ENCODE results near the gene CELF3.

The CELF3 gene

GRCh38 chr1:151716771-151717631 lies at the start of gene CELF3:
CELF3 (minus strand) TSS chr1:151716803; CDS start chr1:151716020, 783 bp downstream.
- Histone ChIP-seq H3K4me3 (ENCODE audit: low read length in 2 of 2) (peak within 1 kb of the TSS in 1 of 2 donors; percentile 22), H3K4me1 (ENCODE audit: control insufficient read depth, insufficient read depth, low read length) (peaks cover 38% of the 10 kb centered on the region), H3K9me3 (ENCODE audit: control insufficient read depth in 2 of 2, low read length in 2 of 2) (no peaks in the 10 kb centered on the region), H3K27ac (ENCODE audit: low read length) (peak within 1 kb of the TSS; percentile 55), H3K36me3 (ENCODE audit: control insufficient read depth in 2 of 2, insufficient read depth in 2 of 2, low read length in 2 of 2) (no peaks in the 10 kb centered on the region), H3K27me3 (ENCODE audit: control insufficient read depth in 1 of 2, insufficient read depth in 2 of 2, low read length in 2 of 2) (peaks cover 10 to 11% of the 10 kb centered on the region in 2 donors), H3K9ac (ENCODE audit: low read length in 2 of 2) (no peak within 1 kb of the TSS)

GRCh38 chr1:151763990-151764389 lies 47.4 kb upstream of the CELF3 start:
- H3K4me3 ChIP-seq (ENCODE audit: low read length in 2 of 2), result peak overlapping the region; percentile 90 to 93
- H3K9ac ChIP-seq (ENCODE audit: low read length in 2 of 2), result peak overlapping the region; percentile 92 to 97
- no peaks in the 10 kb centered on the region for H3K27me3 ChIP-seq (ENCODE audit: control insufficient read depth in 1 of 2, insufficient read depth in 2 of 2, low read length in 2 of 2)
- H3K36me3 ChIP-seq (ENCODE audit: control insufficient read depth in 2 of 2, insufficient read depth in 2 of 2, low read length in 2 of 2), result peaks cover 15 to 21% of the 10 kb centered on the region in 2 donors
- H3K4me1 ChIP-seq (ENCODE audit: control insufficient read depth, insufficient read depth, low read length), result peaks cover 10% of the 10 kb centered on the region
- H3K27ac ChIP-seq (ENCODE audit: low read length), result peak overlapping the region; percentile 94
- no peaks in the 10 kb centered on the region for H3K9me3 ChIP-seq (ENCODE audit: control insufficient read depth in 2 of 2, low read length in 2 of 2)

DNA sequence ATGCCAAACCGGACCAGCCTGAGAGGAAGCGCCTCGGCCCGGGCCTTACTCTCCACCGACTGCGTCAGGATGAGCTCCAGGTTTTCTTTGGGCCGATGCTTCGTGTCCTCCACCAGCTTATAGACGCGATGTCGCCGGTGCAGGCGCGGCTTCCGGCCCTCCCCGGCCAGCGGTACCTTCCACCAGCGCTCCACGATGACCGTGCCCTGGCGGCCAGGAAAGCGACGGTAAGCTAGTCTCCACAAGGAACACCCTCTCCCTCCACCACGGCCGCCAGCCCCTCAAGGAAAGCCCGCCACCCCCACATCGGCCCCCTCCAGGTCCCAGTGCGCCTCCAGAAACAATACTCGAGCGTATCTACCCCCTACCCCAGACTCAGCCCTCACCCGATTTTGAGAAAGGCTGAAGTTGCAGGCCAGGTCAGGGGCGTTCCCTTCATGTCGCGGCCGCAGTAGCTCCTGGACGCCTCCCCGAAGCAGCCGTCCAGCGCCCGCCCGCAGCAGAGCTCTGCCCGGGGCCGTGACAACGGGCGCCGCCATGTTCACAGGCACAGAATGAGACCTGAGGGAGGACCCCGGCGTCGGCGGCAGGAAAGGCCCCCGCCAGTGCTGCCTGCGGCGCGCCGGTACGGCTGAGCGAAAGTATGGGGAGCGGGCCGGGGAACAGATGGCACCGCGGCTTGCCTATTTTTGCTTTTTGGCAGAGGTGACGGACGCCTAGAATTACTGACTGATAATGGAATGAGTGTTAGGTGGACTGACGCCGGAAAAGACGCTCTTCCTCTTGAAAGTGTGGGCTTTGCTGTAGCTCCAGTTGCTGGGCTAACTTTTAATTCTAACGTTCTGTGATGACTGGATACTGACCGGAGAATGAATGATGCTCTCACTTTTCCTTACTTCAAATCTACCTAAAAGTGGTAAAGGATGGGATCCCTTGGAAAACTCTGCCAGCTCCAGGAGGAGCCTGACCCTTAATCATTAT lies 46.6 kb upstream of the CELF3 start, which contains the start of gene MRPL9:
Gene MRPL9 (minus strand): TSS at position 556 of the 981 bp plus-strand sequence. CDS start 17 bp downstream, at position 539.
- H3K27ac ChIP-seq (ENCODE audit: low read length), result peak within 1 kb of the TSS; percentile 94
- H3K36me3 ChIP-seq (ENCODE audit: control insufficient read depth in 2 of 2, insufficient read depth in 2 of 2, low read length in 2 of 2), result peaks cover 19 to 24% of the 10 kb centered on the region in 2 donors
- H3K4me3 ChIP-seq (ENCODE audit: low read length in 2 of 2), result peak within 1 kb of the TSS; percentile 90 to 93
- no peaks in the 10 kb centered on the region for H3K27me3 ChIP-seq (ENCODE audit: control insufficient read depth in 1 of 2, insufficient read depth in 2 of 2, low read length in 2 of 2)
- H3K9ac ChIP-seq (ENCODE audit: low read length in 2 of 2), result peak within 1 kb of the TSS; percentile 92 to 97
- peaks cover 10% of the 10 kb centered on the region for H3K4me1 ChIP-seq (ENCODE audit: control insufficient read depth, insufficient read depth, low read length)
- H3K9me3 ChIP-seq (ENCODE audit: control insufficient read depth in 2 of 2, low read length in 2 of 2), result no peaks in the 10 kb centered on the region

- Histone ChIP-seq H3K9ac (ENCODE audit: low read length in 2 of 2) (no peak overlapping the region), H3K27me3 (ENCODE audit: control insufficient read depth in 1 of 2, insufficient read depth in 2 of 2, low read length in 2 of 2) (no peaks in the 10 kb centered on the region), H3K9me3 (ENCODE audit: control insufficient read depth in 2 of 2, low read length in 2 of 2) (no peaks in the 10 kb centered on the region), H3K4me3 (ENCODE audit: low read length in 2 of 2) (no peak overlapping the region), H3K36me3 (ENCODE audit: control insufficient read depth in 2 of 2, insufficient read depth in 2 of 2, low read length in 2 of 2) (peaks cover 28 to 38% of the 10 kb centered on the region in 2 donors), H3K27ac (ENCODE audit: low read length) (no peak overlapping the region), H3K4me1 (ENCODE audit: control insufficient read depth, insufficient read depth, low read length) (peaks cover 10% of the 10 kb centered on the region)
These were observed 44.2 kb upstream of the CELF3 start for GRCh38 chr1:151760597-151761385.

DNA sequence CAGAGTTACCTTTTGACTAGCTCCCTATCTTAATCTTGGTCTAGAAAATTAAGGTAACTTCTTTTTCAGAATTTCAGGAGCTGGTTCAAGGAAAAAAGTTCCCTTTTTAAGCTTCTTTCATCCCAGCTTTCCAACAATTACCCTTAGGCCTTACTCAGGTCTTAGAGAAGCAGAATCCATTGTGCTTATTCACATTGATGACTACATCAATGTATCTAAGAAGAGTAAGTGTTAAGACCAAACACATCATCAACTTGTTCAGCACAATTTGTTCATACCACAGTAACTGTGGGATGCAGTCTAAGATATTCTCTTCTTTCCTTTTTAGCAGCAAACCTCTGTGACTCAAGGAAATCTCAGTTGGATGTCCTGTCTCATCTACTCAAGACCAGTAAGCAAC lies 42.6 kb upstream of the CELF3 start:
- Histone ChIP-seq H3K9me3 (ENCODE audit: control insufficient read depth in 2 of 2, low read length in 2 of 2) (no peaks in the 10 kb centered on the region), H3K36me3 (ENCODE audit: control insufficient read depth in 2 of 2, insufficient read depth in 2 of 2, low read length in 2 of 2) (peaks cover 32 to 44% of the 10 kb centered on the region in 2 donors), H3K9ac (ENCODE audit: low read length in 2 of 2) (no peak overlapping the region), H3K27me3 (ENCODE audit: control insufficient read depth in 1 of 2, insufficient read depth in 2 of 2, low read length in 2 of 2) (no peaks in the 10 kb centered on the region), H3K27ac (ENCODE audit: low read length) (no peak overlapping the region), H3K4me3 (ENCODE audit: low read length in 2 of 2) (no peak overlapping the region), H3K4me1 (ENCODE audit: control insufficient read depth, insufficient read depth, low read length) (peaks cover 9% of the 10 kb centered on the region)

- H3K27ac ChIP-seq (ENCODE audit: low read length), result no peak overlapping the region
- no peak overlapping the region for H3K9ac ChIP-seq (ENCODE audit: low read length in 2 of 2)
- no peaks in the 10 kb centered on the region for H3K9me3 ChIP-seq (ENCODE audit: control insufficient read depth in 2 of 2, low read length in 2 of 2)
- no peaks in the 10 kb centered on the region for H3K4me1 ChIP-seq (ENCODE audit: control insufficient read depth, insufficient read depth, low read length)
- H3K27me3 ChIP-seq (ENCODE audit: control insufficient read depth in 1 of 2, insufficient read depth in 2 of 2, low read length in 2 of 2), result no peaks in the 10 kb centered on the region
- H3K36me3 ChIP-seq (ENCODE audit: control insufficient read depth in 2 of 2, insufficient read depth in 2 of 2, low read length in 2 of 2), result peaks cover 32 to 37% of the 10 kb centered on the region in 2 donors
- no peak overlapping the region for H3K4me3 ChIP-seq (ENCODE audit: low read length in 2 of 2)
These were observed 39.7 kb upstream of the CELF3 start for GRCh38 chr1:151756291-151756690.

DNA sequence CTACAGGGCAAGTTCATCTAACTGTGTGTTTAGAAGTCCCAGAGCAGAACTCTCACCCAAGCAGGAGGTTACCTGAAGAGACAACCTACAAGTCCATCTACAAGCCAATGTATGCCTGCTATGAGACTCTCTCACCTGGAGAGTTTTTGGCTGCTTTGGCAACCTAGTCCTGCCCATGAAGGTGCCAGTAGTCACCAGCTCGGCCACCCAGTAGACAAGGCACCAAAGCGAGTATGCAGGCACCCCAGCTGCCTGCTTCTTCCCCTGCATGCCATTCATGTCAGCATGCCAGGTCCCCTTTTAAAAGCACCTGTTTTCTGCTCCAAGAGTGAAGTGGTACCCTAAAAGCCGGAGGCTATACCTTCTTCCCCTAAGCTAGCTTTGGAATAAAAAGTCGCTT lies 24.9 kb upstream of the CELF3 start:
- H3K27me3 ChIP-seq (ENCODE audit: control insufficient read depth in 1 of 2, insufficient read depth in 2 of 2, low read length in 2 of 2), result no peaks in the 10 kb centered on the region
- H3K9me3 ChIP-seq (ENCODE audit: control insufficient read depth in 2 of 2, low read length in 2 of 2), result no peaks in the 10 kb centered on the region
- no peak overlapping the region for H3K9ac ChIP-seq (ENCODE audit: low read length in 2 of 2)
- H3K4me1 ChIP-seq (ENCODE audit: control insufficient read depth, insufficient read depth, low read length), result no peaks in the 10 kb centered on the region
- no peaks in the 10 kb centered on the region for H3K36me3 ChIP-seq (ENCODE audit: control insufficient read depth in 2 of 2, insufficient read depth in 2 of 2, low read length in 2 of 2)
- H3K27ac ChIP-seq (ENCODE audit: low read length), result no peak overlapping the region
- no peak overlapping the region for H3K4me3 ChIP-seq (ENCODE audit: low read length in 2 of 2)

DNA sequence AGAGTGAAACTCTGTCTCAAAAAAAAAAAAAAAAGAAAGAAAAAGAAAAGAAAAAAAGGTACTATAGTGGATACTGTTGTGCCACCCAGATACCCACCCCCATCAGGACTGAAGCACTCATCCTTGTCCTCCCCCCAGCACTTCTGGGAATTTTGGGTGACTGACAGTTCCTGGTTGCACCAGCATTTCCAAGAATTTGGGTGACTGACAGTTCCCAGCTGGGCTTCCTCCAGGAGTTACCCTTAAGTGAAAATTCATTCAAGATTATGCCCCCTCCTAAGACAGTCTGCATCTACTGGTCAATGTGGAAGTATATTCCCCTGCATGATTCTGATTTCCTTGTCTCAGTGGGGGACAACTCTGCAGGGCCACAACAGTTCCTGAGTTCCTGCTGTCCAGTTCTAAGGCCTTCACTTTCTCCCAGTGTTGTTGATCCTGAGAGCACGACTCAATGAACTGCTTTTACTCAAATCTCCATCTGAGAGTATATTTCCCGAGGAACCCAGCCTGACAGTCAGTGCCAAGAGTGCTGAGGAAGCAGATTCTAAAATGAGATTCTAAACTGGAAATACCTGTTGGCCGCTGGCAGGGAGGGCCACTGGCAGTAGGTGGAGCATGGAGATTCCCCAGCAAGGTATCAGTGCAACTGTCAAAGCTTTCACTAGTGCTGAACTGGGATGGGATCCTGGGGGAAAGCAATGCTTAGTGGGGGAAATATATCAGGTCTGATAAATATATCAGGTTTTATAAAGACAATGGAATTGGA lies 23.2 kb upstream of the CELF3 start:
- H3K4me1 ChIP-seq (ENCODE audit: control insufficient read depth, insufficient read depth, low read length), result peaks cover 5% of the 10 kb centered on the region
- H3K27me3 ChIP-seq (ENCODE audit: control insufficient read depth in 1 of 2, insufficient read depth in 2 of 2, low read length in 2 of 2), result no peaks in the 10 kb centered on the region
- H3K36me3 ChIP-seq (ENCODE audit: control insufficient read depth in 2 of 2, insufficient read depth in 2 of 2, low read length in 2 of 2), result no peaks in the 10 kb centered on the region
- H3K27ac ChIP-seq (ENCODE audit: low read length), result no peak overlapping the region
- H3K9me3 ChIP-seq (ENCODE audit: control insufficient read depth in 2 of 2, low read length in 2 of 2), result no peaks in the 10 kb centered on the region
- H3K4me3 ChIP-seq (ENCODE audit: low read length in 2 of 2), result no peak overlapping the region
- H3K9ac ChIP-seq (ENCODE audit: low read length in 2 of 2), result no peak overlapping the region

DNA sequence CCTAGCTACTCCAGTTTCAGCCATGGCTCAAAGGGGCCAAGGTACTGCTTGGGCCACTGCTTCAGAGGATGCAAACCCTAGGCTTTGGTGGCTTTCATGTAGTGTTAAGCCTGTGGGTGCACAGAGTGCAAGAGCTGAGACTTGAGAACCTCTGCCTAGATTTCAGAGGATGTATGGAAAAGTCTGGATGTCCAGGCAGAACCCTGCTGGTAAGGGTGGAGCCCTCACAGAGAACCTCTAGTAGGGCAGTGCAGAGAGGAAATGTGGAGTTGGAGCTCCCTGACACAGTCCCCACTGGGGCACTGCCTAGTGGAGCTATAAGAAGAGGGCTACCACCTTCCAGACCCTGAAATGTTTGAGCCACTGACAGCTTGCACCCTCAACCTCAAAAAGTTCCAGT lies 20.9 kb upstream of the CELF3 start:
- no peak overlapping the region for H3K27ac ChIP-seq (ENCODE audit: low read length)
- no peak overlapping the region for H3K9ac ChIP-seq (ENCODE audit: low read length in 2 of 2)
- H3K27me3 ChIP-seq (ENCODE audit: control insufficient read depth in 1 of 2, insufficient read depth in 2 of 2, low read length in 2 of 2), result no peaks in the 10 kb centered on the region
- no peaks in the 10 kb centered on the region for H3K36me3 ChIP-seq (ENCODE audit: control insufficient read depth in 2 of 2, insufficient read depth in 2 of 2, low read length in 2 of 2)
- no peaks in the 10 kb centered on the region for H3K9me3 ChIP-seq (ENCODE audit: control insufficient read depth in 2 of 2, low read length in 2 of 2)
- H3K4me1 ChIP-seq (ENCODE audit: control insufficient read depth, insufficient read depth, low read length), result peaks cover 5% of the 10 kb centered on the region
- H3K4me3 ChIP-seq (ENCODE audit: low read length in 2 of 2), result no peak overlapping the region

Measured in stomach smooth muscle (tissue), 2 donors.